Loucy (cell line): ENCODE data around the gene TICRR.

ENCODE experiments used
- H2AFZ ChIP-seq: fragments of 200-600 bp; sonication (generic); 2 replicates; pipeline ENCODE4 v1.6.0; 2016; ENCODE audit warnings: antibody characterized with exemption, mild to moderate bottlenecking, low read length, moderate library complexity
- H3F3A ChIP-seq: fragments of 200-600 bp; 2 replicates; pipeline ENCODE4 v1.6.0; 2016; ENCODE audit warnings: antibody characterized with exemption, low read depth, mild to moderate bottlenecking
- H3K27me3 ChIP-seq: fragments of 200-600 bp; sonication (generic); 2 replicates; pipeline ENCODE4 v1.6.1; 2014; ENCODE audit warnings: low read length, mild to moderate bottlenecking; ENCODE audit not compliant: insufficient read depth, poor library complexity, severe bottlenecking
- H3K36me3 ChIP-seq: fragments of 200-600 bp; sonication (generic); 2 replicates; pipeline ENCODE4 v1.6.1; 2016; ENCODE audit warnings: low read length; ENCODE audit not compliant: insufficient read depth
- H3K4me1 ChIP-seq: fragments of 200-600 bp; sonication (generic); 2 replicates; pipeline ENCODE4 v1.5.1; 2014; ENCODE audit warnings: low read length, mild to moderate bottlenecking; ENCODE audit not compliant: insufficient read depth, poor library complexity, severe bottlenecking
- H3K4me2 ChIP-seq: fragments of 200-600 bp; sonication (generic); 2 replicates; pipeline ENCODE4 v1.6.0; 2014; ENCODE audit warnings: antibody characterized with exemption, low read length, low read depth, mild to moderate bottlenecking; ENCODE audit not compliant: poor library complexity, severe bottlenecking
- H3K4me3 ChIP-seq: fragments of 200-600 bp; sonication (generic); 2 replicates; pipeline ENCODE4 v1.5.1; 2014; ENCODE audit warnings: low read length, mild to moderate bottlenecking, mixed read lengths; ENCODE audit not compliant: poor library complexity, severe bottlenecking
- H3K79me2 ChIP-seq: fragments of 200-600 bp; sonication (generic); 2 replicates; pipeline ENCODE4 v1.6.1; 2014; ENCODE audit warnings: low read length; ENCODE audit not compliant: insufficient read depth
- H3K9ac ChIP-seq: fragments of 200-600 bp; sonication (generic); 2 replicates; pipeline ENCODE4 v1.6.0; 2014; ENCODE audit warnings: mild to moderate bottlenecking, low read depth, low read length, moderate library complexity; ENCODE audit not compliant: poor library complexity, severe bottlenecking
- H3K9me2 ChIP-seq: fragments of 200-600 bp; sonication (generic); replicated peaks from 2 replicates; pipeline ENCODE4 v1.6.1; 2016; ENCODE audit warnings: low read depth, low read length, mixed read lengths
- H3K9me3 ChIP-seq: fragments of 200-600 bp; sonication (generic); 2 replicates; pipeline ENCODE4 v1.6.1; 2014; ENCODE audit warnings: mild to moderate bottlenecking, antibody characterized with exemption, low read length, low read depth; ENCODE audit not compliant: insufficient read depth
- H4K20me1 ChIP-seq: fragments of 200-600 bp; sonication (generic); 2 replicates; pipeline ENCODE4 v1.6.0; 2014; ENCODE audit warnings: antibody characterized with exemption, low read length, mild to moderate bottlenecking; ENCODE audit not compliant: insufficient read depth, poor library complexity, severe bottlenecking
- EZH2phosphoT487 ChIP-seq: fragments of 200-600 bp; IDR thresholded peaks from 2 replicates; pipeline ENCODE4 v1.6.1; 2018; ENCODE audit warnings: antibody characterized with exemption, mild to moderate bottlenecking, moderate library complexity, borderline replicate concordance
- TF ChIP-seq, protein P1 (sequence below): fragments of 200-600 bp; sonication (generic); conservative IDR thresholded peaks from 2 replicates; pipeline ENCODE4 v1.5.1; 2014; ENCODE audit warnings: mild to moderate bottlenecking, antibody characterized with exemption, low read length

Gene TICRR

DNA sequence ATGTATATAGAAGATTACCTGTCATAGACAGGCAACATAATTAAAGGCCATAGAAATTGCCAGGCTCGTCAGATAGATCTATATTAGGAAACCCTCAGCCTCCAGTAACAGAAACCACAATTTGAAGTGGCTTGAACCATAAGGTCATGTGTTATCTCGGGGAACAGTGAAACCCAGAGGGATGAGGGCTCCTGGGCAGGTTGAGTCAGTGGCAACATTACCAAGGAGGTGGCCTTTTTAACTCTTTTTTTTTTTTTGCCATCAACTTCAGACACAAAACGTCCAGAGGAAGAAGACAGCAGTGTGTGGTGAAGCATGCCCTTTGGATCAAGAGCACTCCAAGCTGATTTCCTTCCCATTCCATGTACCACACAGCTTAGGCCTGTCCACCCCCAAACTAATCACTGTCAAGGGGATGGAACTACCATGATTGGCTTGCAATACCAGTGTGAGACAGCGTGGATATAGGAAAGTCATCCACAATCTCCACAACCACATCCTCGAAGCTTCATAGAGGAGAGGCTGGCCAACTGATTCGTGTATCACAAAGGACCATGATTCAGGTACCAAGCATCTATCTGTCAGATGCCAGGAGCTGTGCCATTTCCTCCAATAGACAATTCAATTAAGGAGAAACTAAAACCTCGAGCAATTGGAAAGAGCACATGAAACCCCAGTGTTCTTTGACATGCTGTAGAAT, 81.0 kb downstream of the TICRR start:
- Histone ChIP-seq H2AFZ (no peak overlapping the region), H3K27me3 (no peaks in the 10 kb centered on the region), H4K20me1 (no peaks in the 10 kb centered on the region), H3K4me3 (peak overlapping the region; percentile 85), H3K4me1 (peaks cover 15% of the 10 kb centered on the region), H3K36me3 (no peaks in the 10 kb centered on the region), H3K4me2 (peak overlapping the region; percentile 99), H3F3A (peaks cover 5% of the 10 kb centered on the region; the same call in 1 of the 2 replicates), H3K9me2 (no peaks in the 10 kb centered on the region), H3K9me3 (no peaks in the 10 kb centered on the region), H3K79me2 (no peaks in the 10 kb centered on the region), H3K9ac (no peak overlapping the region)
- no peak for TF ChIP-seq EZH2phosphoT487
- TF ChIP-seq, protein P1, sequence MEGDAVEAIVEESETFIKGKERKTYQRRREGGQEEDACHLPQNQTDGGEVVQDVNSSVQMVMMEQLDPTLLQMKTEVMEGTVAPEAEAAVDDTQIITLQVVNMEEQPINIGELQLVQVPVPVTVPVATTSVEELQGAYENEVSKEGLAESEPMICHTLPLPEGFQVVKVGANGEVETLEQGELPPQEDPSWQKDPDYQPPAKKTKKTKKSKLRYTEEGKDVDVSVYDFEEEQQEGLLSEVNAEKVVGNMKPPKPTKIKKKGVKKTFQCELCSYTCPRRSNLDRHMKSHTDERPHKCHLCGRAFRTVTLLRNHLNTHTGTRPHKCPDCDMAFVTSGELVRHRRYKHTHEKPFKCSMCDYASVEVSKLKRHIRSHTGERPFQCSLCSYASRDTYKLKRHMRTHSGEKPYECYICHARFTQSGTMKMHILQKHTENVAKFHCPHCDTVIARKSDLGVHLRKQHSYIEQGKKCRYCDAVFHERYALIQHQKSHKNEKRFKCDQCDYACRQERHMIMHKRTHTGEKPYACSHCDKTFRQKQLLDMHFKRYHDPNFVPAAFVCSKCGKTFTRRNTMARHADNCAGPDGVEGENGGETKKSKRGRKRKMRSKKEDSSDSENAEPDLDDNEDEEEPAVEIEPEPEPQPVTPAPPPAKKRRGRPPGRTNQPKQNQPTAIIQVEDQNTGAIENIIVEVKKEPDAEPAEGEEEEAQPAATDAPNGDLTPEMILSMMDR: no peak

DNA sequence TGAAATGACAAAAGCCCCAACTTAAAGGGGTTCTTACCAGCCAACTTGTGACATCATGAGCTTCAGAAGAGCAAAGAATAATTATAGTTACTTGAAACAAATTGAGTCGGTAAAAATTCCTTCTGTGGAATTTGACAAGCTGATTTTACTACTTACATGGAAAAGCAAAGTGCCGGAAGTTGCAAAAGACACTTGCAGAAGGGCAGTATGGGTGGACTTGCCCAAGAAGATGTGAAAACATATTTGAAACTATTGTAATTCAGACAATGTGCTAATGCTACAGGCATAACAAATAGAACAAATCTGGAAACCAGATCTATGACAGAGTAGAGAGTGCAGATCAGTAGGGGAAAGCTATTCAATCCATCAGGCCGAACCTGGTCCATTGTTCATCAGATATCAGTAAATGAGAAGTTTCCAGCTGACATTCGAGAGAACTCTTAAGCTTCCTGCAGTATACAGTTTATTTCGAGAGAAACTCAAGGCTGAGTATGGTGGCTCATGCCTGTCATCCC, 82.5 kb downstream of the TICRR start:
- H2AFZ ChIP-seq: no peak overlapping the region
- no peak overlapping the region for H3K4me2 ChIP-seq
- no peaks in the 10 kb centered on the region for H3K36me3 ChIP-seq
- H3K9me2 ChIP-seq: no peaks in the 10 kb centered on the region
- TF ChIP-seq, protein P1: no peak
- TF ChIP-seq EZH2phosphoT487: no peak
- H3F3A ChIP-seq: peaks cover 5% of the 10 kb centered on the region; the same call in 1 of the 2 replicates
- no peak overlapping the region for H3K4me3 ChIP-seq
- H3K4me1 ChIP-seq: peaks cover 15% of the 10 kb centered on the region
- no peaks in the 10 kb centered on the region for H3K27me3 ChIP-seq
- no peaks in the 10 kb centered on the region for H4K20me1 ChIP-seq
- H3K79me2 ChIP-seq: no peaks in the 10 kb centered on the region
- H3K9me3 ChIP-seq: no peaks in the 10 kb centered on the region
- H3K9ac ChIP-seq: no peak overlapping the region

DNA sequence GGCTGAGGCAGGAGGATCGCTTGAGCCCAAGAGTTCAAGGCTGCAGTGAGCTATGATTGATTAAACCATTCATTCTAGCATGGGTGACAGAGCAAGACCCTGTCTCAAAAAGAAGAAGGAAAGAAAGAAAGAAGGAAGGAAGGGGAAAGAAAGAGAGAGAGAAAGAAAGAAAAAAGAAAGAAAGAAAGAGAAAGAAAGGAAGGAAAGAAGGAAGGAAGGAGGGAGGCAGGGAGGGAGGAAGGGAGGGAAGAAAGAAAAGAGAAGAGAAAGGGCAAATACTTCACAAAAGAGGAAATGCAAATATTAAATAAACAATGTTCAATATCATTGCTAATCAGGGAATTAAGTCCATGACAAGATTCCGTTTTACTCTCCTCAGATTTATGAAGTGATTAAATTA, 84.0 kb downstream of the TICRR start:
- H3F3A ChIP-seq: peaks cover 5% of the 10 kb centered on the region; the same call in 1 of the 2 replicates
- H3K27me3 ChIP-seq: no peaks in the 10 kb centered on the region
- H2AFZ ChIP-seq: no peak overlapping the region
- no peak overlapping the region for H3K4me2 ChIP-seq
- no peaks in the 10 kb centered on the region for H3K9me2 ChIP-seq
- no peaks in the 10 kb centered on the region for H3K9me3 ChIP-seq
- H3K79me2 ChIP-seq: no peaks in the 10 kb centered on the region
- TF ChIP-seq, protein P1: no peak
- no peak for TF ChIP-seq EZH2phosphoT487
- no peak overlapping the region for H3K9ac ChIP-seq
- no peak overlapping the region for H3K4me3 ChIP-seq
- H4K20me1 ChIP-seq: no peaks in the 10 kb centered on the region
- H3K4me1 ChIP-seq: peaks cover 14% of the 10 kb centered on the region
- H3K36me3 ChIP-seq: no peaks in the 10 kb centered on the region
